Forelimb muscle (tissue), 1 donor: Measurements from ENCODE around the gene ZBTB2. TPM values are rescaled to one million over a fixed set of nuclear protein-coding genes. Genes with fewer than 3 reads are reported as not detected.
"Not testable (repeated sequence)": the region's sequence is repeated elsewhere in the genome, so short reads cannot be mapped to it uniquely, and the experiment has no call there.

Experiments used
- DNase-seq: peaks from one replicate; pipeline ENCODE4 v3.0.0-alpha.2; 2013; ENCODE audit warnings: low read depth
- polyA plus RNA-seq: library from polyadenylated mRNA; unstranded; fragments of 120-200 nt; gene quantifications from one replicate; pipeline ENCODE4 v1.2.1, GENCODE V29; 2013; ENCODE audit not compliant: insufficient read length

The ZBTB2 gene
- polyA plus RNA-seq, 1 donor: 9.5 TPM

DNA sequence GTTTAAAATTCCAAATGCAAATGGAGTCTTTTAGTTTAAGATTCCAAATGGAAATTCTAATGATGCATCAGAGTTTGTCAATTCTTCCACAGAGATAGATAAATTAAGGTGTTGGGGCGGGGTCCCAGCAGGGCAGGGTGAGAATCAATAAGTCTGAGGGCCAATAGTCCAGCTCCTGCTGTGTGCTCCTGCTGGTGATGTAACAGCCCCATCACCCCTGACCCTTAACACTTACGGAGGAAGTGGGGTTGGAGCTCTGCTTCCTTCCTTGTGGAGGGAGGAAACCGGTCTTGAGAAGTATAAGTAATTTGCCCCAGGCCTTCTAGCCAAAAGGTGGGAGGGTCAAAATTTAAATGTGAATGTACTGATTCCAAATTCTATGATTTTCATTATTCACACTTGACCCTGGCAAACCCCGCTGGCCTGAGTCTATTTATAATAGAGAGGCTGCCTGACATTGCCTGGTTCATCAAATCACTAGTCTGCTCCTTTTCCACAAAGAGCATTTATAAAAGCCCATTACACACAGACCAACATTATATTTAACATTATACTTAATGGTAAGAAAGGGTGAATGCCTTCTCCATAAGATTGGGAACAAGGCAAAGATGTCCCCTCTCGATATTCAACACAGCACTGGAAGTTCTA lies 17.2 kb downstream of the ZBTB2 start:
- DNase-seq: no peak

DNA sequence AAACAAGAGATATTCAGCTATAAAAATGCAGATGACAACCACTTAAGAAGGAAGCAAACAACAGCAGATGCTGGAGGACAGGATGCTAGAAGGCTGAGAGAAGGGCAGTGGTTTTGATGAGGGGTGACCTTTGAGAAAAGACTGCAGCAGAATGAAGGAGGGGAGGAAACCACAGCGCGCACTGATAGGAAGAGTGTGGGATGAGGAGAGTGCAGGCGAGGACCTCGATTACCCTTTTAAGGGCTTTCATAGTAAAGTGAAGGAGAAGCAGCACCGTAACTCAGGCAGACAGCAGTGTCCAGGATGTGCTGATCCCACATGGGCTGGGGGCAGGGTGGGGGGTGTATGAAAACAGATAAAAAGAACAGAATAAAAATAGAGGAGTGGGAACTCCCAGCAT lies 19.2 kb downstream of the ZBTB2 start:
- no peak for DNase-seq

DNA sequence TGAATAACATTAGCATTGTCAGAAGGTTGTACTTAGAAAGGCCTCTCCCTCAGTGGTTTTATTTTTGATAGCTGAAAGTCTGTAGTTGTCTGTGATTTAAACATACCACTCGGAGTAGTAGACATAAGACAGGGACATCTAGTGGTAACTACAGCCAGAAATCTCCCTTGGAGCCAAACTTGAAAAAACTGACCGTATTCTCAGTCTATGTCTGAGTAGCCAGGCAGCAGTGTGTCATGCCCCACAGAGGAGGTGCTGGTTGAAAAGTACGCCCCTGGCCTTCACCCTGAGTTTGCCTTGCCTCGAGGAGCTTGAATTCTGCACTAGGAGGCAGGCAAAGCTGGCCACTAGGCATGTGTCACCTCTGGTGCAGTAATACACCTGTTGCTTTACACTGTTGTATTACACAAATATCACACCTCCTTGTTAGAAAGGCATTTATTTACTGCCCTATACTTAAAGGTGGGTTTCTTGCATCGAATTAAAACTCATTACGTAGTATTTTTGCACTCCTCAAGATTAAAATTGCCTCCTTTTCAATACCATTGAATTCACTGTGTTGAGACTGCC lies 20.8 kb downstream of the ZBTB2 start:
- no peak for DNase-seq

DNA sequence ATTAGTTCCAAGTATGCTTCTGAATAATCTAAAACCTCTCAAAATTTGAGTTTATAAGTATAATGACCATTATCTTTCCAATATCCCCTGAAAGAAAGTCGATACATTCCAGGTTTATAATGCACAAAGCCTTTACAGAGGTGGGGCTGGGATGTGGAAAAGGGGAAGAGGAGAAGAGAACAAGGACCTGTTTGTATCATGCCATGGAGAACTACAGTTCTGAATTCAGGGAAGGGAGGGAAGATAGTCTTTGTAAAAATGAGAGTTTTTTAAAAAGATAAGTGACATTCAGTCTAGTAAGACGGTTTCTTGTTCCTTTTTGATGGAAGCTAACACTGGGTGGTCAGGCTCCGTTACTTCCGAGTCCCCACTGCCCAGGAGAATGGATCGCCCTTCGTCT lies 26.1 kb downstream of the ZBTB2 start:
- DNase-seq: no peak

DNA sequence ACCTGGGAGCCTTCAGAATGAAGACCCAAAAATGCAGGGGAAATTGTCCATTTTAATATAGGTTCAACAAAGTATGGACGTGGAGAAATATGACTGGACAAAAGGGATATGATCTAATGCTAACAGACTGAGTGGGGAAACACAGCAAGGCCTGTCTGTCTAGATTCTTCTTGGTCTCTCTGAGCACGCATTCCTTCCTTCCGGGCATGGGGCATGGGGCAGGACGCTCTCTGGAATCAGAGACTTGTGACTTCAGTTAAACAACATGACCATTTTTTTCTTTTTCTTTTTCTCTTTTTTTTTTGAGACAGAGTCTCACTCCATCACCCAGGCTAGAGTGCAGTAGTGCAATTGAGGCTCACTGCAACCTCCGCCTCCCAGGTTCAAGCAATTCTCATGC lies 31.9 kb downstream of the ZBTB2 start:
- no peak for DNase-seq

DNA sequence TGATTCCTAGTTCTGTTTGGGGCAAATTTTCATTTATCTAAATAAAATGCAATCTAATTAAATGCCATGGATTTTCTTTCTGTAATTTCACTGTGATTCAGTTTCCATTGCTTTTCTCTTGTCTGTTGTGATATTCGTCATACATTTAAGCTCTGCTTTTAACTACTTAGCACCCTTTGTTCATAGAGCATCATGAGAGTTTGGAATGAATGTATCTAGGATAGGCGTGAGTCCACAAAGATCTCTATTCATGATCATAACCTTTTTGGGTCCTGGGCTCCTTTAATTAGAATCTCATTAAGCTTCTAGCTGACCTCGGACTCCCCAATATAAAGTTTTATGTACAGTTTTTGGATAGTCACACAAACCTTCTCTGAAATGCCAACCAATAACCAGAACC lies 32.9 kb downstream of the ZBTB2 start:
- DNase-seq: no peak

DNA sequence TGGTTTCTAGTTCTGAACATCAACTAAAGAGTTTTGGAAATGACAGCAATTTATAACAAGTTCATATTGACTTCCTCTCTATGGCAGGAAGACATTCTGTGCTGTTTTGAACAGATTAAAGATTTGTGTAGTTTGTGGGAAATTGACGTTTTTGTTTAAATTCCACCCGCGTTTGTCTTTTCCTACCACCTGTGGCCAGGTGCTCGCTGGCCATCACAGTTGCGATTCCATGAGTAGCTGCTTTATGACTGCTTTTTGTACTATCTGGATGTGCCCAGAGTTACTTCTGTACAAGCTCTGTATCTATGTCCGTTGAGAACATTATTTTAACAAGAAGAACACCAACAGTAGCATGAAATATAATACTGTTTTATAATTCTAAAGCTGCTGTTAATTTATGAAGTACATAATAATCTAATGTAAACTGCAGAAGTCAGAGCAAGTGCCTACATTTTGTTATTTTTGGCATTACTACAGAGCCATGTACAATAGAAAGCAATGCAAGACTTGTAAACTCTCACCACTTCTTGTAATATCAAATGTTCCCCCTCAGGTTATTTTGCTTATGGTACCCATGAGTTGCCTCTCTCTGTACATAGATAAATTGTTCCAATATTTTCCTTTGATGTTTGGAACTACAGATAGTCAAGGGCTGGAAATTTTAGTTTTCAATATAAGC lies 33.5 kb downstream of the ZBTB2 start:
- no peak for DNase-seq

DNA sequence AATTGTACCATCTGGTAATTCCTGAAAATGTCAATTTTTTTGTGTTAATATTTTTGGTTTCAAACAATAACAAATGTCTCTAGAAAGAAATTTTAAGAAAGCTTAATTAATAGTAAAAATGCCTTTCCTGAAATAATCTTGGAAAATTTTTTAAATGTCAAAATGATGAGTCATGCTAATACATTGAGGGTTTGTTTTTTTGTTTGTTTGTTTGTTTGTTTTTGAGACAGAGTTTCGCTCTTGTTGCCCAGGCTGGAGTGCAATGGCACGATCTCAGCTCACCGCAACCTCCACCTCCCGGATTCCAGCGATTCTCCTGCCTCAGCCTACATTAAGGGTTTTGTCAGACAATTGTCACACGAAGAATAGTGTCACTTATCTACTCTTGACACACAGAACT lies 34.4 kb downstream of the ZBTB2 start:
- not testable (repeated sequence) for DNase-seq

DNA sequence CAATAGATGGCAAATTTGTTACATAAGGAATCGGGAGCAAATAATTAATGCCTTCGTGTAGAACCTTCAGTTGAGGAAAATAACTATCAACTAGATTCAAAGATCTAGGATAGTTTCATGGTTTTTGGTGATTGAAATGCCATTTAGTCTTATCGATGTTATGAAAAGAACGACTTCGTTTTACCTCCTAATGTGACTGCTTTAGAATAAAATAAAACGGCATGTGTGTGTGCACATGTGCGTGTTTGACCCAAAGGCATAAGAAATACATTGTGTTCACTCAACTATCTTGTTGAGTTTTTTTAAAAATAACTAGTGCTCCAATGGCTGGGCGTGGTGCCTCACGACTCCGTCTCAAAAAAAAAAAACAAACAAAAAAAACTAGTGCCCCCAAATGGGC lies 37.6 kb downstream of the ZBTB2 start:
- DNase-seq: no peak

DNA sequence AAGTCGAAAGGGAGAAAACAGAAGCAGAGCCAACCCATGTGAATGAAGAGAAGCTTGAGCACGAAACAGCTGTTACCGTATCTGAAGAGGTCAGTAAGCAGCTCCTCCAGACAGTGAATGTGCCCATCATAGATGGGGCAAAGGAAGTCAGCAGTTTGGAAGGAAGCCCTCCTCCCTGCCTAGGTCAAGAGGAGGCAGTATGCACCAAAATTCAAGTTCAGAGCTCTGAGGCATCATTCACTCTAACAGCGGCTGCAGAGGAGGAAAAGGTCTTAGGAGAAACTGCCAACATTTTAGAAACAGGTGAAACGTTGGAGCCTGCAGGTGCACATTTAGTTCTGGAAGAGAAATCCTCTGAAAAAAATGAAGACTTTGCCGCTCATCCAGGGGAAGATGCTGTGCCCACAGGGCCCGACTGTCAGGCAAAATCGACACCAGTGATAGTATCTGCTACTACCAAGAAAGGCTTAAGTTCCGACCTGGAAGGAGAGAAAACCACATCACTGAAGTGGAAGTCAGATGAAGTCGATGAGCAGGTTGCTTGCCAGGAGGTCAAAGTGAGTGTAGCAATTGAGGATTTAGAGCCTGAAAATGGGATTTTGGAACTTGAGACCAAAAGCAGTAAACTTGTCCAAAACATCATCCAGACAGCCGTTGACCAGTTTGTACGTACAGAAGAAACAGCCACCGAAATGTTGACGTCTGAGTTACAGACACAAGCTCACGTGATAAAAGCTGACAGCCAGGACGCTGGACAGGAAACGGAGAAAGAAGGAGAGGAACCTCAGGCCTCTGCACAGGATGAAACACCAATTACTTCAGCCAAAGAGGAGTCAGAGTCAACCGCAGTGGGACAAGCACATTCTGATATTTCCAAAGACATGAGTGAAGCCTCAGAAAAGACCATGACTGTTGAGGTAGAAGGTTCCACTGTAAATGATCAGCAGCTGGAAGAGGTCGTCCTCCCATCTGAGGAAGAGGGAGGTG lies 38.7 kb downstream of the ZBTB2 start:
- DNase-seq: no peak

DNA sequence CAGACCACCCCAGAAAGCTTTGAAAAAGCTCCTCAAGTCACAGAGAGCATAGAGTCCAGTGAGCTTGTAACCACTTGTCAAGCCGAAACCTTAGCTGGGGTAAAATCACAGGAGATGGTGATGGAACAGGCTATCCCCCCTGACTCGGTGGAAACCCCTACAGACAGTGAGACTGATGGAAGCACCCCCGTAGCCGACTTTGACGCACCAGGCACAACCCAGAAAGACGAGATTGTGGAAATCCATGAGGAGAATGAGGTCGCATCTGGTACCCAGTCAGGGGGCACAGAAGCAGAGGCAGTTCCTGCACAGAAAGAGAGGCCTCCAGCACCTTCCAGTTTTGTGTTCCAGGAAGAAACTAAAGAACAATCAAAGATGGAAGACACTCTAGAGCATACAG lies 39.6 kb downstream of the ZBTB2 start:
- no peak for DNase-seq

DNA sequence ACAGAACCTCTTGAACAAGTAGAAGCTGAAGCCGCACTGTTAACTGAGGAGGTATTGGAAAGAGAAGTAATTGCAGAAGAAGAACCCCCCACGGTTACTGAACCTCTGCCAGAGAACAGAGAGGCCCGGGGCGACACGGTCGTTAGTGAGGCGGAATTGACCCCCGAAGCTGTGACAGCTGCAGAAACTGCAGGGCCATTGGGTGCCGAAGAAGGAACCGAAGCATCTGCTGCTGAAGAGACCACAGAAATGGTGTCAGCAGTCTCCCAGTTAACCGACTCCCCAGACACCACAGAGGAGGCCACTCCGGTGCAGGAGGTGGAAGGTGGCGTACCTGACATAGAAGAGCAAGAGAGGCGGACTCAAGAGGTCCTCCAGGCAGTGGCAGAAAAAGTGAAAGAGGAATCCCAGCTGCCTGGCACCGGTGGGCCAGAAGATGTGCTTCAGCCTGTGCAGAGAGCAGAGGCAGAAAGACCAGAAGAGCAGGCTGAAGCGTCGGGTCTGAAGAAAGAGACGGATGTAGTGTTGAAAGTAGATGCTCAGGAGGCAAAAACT lies 40.1 kb downstream of the ZBTB2 start:
- no peak for DNase-seq

DNA sequence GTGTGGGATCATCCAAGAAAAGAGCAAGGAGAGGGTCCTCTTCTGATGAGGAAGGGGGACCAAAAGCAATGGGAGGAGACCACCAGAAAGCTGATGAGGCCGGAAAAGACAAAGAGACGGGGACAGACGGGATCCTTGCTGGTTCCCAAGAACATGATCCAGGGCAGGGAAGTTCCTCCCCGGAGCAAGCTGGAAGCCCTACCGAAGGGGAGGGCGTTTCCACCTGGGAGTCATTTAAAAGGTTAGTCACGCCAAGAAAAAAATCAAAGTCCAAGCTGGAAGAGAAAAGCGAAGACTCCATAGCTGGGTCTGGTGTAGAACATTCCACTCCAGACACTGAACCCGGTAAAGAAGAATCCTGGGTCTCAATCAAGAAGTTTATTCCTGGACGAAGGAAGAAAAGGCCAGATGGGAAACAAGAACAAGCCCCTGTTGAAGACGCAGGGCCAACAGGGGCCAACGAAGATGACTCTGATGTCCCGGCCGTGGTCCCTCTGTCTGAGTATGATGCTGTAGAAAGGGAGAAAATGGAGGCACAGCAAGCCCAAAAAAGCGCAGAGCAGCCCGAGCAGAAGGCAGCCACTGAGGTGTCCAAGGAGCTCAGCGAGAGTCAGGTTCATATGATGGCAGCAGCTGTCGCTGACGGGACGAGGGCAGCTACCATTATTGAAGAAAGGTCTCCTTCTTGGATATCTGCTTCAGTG lies 40.8 kb downstream of the ZBTB2 start:
- no peak for DNase-seq

DNA sequence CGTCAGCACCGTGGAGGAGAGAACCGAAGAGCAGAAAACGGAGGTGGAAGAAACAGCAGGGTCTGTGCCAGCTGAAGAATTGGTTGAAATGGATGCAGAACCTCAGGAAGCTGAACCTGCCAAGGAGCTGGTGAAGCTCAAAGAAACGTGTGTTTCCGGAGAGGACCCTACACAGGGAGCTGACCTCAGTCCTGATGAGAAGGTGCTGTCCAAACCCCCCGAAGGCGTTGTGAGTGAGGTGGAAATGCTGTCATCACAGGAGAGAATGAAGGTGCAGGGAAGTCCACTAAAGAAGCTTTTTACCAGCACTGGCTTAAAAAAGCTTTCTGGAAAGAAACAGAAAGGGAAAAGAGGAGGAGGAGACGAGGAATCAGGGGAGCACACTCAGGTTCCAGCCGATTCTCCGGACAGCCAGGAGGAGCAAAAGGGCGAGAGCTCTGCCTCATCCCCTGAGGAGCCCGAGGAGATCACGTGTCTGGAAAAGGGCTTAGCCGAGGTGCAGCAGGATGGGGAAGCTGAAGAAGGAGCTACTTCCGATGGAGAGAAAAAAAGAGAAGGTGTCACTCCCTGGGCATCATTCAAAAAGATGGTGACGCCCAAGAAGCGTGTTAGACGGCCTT lies 41.6 kb downstream of the ZBTB2 start:
- no peak for DNase-seq

DNA sequence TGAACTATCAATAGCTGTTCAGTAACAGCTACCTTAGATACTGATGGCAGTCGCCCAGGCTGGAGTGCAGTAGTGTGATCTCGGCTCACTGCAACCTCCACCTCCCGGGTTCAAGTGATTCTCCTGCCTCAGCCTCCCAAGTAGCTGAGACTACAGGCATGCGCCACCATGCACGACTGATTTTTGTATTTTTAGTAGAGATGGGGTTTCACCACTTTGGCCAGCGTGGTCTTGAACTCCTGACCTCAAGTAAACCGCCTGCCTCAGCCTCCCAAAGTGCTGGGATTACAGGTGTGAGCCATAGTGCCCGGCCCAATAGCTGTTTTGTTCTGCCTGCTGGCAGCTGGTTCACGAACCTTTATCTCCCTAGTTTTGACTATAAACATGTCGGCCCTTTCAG lies 48.6 kb downstream of the ZBTB2 start:
- not testable (repeated sequence) for DNase-seq

DNA sequence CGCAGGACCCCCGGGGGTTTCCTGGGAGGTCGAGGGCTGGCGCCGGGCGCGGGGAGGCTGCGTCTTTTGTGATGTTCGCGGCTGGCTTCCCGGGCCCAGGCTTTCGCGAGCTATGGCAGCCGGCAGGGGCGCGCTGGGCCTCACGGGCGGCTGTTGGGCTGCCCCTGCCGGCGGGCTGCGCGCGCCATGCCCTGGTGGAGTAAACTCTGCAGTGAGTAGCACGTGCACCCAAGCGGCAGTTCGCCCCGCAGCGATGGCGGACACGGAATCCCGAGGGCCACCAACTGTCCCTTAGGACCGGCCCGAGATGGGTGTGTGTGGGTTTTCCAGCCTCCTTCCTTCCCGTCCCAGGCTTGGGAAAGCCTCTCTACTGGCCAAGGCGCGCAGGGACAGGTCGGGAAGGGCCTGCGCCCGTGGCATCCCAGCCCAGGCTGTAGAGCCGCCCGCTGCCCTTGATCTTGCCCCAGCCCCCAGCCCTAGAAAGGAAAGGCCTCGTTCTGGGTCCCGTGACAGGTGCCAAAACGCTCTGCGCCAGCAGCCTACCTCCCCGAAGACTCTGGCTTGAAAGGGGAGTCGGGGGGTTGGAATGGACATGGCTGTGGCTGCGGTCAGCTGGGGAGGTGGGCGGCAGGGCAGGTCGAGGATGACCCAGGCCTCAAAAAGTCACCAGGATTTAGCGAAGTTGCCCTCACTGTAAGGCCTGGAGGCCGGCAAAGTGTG lies 49.7 kb downstream of the ZBTB2 start:
- DNase-seq: no peak

DNA sequence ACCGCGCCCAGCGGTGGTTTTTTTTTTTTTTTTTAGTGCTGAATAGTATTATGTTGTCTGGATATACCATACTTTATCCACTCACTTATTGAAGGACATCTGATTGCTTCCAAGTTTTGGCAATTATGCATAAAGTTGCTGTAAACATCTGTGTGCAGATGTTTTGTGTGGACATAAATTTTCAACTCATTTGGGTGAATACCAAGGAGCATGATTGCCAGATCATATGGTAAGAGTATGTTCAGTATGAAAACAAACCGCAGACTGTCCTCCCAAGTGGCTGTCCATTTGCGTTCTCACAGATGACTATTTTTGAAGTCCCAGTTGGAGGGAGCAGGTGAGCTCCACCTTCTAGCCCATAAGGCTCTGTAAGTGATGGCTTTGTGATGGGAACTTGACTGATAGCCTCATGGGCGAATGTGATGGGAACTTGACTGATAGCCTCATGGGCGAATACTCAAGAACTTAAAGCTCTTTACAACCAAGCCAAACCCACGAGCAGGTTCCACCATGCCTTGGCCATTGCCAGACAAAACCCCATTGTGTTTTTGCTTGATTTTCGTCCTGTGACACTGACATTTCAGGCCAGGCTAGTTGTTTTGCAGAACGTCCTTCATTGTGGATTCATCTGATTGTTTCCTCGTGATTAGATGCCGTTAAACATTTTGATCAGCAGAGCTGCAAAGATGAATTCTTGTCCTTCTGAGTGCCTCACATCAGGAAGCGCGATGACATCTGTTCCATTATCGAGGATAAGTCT lies 51.0 kb downstream of the ZBTB2 start:
- peak; percentile 76 for DNase-seq

DNA sequence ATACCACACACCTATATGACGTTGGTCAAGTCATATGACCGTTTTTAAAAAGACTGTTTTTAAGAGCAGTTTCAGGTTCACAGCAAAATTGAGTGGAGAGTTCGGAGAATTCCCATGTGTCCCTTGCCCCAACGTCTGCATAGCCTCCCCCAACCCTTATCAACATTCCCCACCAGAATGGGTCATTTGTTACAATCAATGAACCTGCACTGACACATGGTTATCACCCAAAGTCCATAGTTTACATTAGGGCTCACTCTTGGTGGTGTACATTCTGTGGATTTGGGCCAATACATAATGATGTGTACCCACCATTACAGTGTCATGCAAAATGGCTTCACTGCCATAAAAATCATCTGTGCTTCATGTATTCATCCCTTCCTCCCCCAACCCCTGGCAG lies 52.0 kb downstream of the ZBTB2 start:
- DNase-seq: no peak

DNA sequence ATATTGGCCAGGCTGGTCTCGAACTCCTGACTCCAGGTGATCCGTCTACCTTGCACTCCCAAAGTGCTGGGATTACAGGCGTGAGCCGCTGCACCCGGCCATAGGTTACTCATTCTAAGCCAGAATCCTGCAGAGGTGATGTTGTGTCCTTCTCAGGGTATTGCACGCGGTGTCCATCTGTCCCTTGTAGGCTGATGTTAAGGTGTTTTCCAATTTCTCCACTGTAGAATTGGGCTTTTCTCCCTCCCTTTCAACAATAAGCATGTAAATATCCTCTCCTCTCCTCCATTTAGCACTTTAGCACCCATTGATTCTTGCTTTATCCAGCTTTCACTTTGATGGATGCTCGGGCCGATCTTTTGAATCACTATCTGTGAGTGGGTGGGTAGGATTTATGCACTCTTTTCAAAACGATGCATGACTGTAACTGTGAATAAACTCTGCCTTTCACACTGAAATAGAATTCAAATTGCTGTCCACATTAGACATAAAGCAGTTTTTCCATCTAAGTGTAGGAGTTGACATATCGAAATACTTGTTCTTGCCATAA lies 52.6 kb downstream of the ZBTB2 start:
- DNase-seq: no peak
